ENCODE measurements around the gene CD86. TPM values are rescaled to one million over a fixed set of nuclear protein-coding genes. Genes with fewer than 3 reads are reported as not detected.

CD86 gene
- polyA plus RNA-seq, 1 donor from 2014 or later, result not detected

DNA sequence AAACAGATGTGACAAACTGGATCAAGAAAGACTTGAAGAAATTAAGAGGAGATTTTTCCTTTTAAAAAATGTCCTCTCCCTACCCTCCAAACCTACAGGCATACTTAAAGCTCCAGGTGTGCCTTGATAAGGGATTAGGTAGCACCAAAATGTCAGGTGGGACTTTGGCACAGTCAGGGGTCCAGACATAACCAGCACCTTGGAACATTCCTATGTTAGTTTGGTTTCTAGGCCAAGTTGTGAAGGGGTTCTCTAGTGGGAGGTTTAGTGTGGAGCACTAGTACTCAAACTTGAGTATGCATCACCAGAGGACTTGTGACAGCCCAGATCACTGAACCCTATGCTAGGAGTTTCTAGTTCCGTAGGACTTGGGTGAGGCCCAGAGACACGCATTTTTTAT is 47.0 kb upstream of the CD86 start:
- H3K36me3 ChIP-seq (ENCODE audit: insufficient read depth, low read length), result no peaks in the 10 kb centered on the region
- no peaks in the 10 kb centered on the region for H3K79me2 ChIP-seq (replicated peaks; ENCODE audit: insufficient read depth, low read length)
- H3K9me2 ChIP-seq (ENCODE audit: insufficient read depth, low read length), result no peaks in the 10 kb centered on the region
- no peak overlapping the region for H3K4me2 ChIP-seq (ENCODE audit: low read length)
- no peaks in the 10 kb centered on the region for H4K20me1 ChIP-seq (ENCODE audit: insufficient read depth)
- no peak overlapping the region for H2AFZ ChIP-seq (ENCODE audit: low read depth, low read length)
- H3K27ac ChIP-seq (ENCODE audit: low read length), result no peak overlapping the region
- no peak overlapping the region for H3K9ac ChIP-seq (ENCODE audit: low read length)
- H3K4me3 ChIP-seq (ENCODE audit: low read length), result no peak overlapping the region
- H3K9me3 ChIP-seq (ENCODE audit: low read length), result no peaks in the 10 kb centered on the region
- H3K27me3 ChIP-seq (ENCODE audit: insufficient read depth, low read depth, low read length), result no peaks in the 10 kb centered on the region
- TF ChIP-seq MXI1 (conservative IDR thresholded peaks at IDR 0.05; ENCODE audit: poor library complexity, severe bottlenecking) (no peak), SMC3 (conservative IDR thresholded peaks at IDR 0.05; ENCODE audit: poor library complexity) (no peak), RAD21 (conservative IDR thresholded peaks at IDR 0.05) (no peak), EP300 (conservative IDR thresholded peaks at IDR 0.05; ENCODE audit: poor library complexity, severe bottlenecking) (no peak), POLR2AphosphoS5 (IDR thresholded peaks at IDR 0.05) (no peak), EZH2 (IDR thresholded peaks at IDR 0.05; ENCODE audit: borderline replicate concordance, insufficient read depth, low read length, poor library complexity, severe bottlenecking) (no peak), TAF1 (IDR thresholded peaks at IDR 0.05; ENCODE audit: low read depth) (no peak)
- TF ChIP-seq, protein P1, sequence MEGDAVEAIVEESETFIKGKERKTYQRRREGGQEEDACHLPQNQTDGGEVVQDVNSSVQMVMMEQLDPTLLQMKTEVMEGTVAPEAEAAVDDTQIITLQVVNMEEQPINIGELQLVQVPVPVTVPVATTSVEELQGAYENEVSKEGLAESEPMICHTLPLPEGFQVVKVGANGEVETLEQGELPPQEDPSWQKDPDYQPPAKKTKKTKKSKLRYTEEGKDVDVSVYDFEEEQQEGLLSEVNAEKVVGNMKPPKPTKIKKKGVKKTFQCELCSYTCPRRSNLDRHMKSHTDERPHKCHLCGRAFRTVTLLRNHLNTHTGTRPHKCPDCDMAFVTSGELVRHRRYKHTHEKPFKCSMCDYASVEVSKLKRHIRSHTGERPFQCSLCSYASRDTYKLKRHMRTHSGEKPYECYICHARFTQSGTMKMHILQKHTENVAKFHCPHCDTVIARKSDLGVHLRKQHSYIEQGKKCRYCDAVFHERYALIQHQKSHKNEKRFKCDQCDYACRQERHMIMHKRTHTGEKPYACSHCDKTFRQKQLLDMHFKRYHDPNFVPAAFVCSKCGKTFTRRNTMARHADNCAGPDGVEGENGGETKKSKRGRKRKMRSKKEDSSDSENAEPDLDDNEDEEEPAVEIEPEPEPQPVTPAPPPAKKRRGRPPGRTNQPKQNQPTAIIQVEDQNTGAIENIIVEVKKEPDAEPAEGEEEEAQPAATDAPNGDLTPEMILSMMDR (IDR thresholded peaks at IDR 0.05; ENCODE audit: poor library complexity, severe bottlenecking), result no peak
- TF ChIP-seq, protein P2, sequence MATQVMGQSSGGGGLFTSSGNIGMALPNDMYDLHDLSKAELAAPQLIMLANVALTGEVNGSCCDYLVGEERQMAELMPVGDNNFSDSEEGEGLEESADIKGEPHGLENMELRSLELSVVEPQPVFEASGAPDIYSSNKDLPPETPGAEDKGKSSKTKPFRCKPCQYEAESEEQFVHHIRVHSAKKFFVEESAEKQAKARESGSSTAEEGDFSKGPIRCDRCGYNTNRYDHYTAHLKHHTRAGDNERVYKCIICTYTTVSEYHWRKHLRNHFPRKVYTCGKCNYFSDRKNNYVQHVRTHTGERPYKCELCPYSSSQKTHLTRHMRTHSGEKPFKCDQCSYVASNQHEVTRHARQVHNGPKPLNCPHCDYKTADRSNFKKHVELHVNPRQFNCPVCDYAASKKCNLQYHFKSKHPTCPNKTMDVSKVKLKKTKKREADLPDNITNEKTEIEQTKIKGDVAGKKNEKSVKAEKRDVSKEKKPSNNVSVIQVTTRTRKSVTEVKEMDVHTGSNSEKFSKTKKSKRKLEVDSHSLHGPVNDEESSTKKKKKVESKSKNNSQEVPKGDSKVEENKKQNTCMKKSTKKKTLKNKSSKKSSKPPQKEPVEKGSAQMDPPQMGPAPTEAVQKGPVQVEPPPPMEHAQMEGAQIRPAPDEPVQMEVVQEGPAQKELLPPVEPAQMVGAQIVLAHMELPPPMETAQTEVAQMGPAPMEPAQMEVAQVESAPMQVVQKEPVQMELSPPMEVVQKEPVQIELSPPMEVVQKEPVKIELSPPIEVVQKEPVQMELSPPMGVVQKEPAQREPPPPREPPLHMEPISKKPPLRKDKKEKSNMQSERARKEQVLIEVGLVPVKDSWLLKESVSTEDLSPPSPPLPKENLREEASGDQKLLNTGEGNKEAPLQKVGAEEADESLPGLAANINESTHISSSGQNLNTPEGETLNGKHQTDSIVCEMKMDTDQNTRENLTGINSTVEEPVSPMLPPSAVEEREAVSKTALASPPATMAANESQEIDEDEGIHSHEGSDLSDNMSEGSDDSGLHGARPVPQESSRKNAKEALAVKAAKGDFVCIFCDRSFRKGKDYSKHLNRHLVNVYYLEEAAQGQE (IDR thresholded peaks at IDR 0.05; ENCODE audit: borderline replicate concordance), result no peak
- H3F3A ChIP-seq (ENCODE audit: insufficient read depth, low read length, poor library complexity, severe bottlenecking), result no peaks in the 10 kb centered on the region

DNA sequence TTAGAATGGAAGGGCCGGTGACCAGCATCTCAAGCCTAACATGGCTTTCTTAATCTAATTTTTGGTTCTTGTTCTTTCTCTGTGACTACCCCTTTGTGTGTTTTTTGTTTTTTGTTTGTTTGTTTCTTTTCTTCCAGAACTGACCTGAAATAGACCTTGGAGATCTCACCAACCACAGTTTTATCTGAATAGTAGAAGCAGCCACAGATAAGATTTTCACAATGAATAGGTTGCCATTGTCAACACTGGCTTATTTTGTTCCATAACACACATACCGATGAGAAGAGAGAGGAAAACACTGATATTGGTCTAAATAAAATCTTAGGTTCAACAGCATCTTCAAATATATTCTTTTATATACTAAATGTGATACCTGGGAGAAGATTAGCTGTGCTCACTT is 44.7 kb upstream of the CD86 start:
- Histone ChIP-seq H3K4me2 (ENCODE audit: low read length) (no peak overlapping the region), H3K27ac (ENCODE audit: low read length) (no peak overlapping the region), H3K9ac (ENCODE audit: low read length) (no peak overlapping the region), H3K27me3 (ENCODE audit: insufficient read depth, low read depth, low read length) (no peaks in the 10 kb centered on the region), H3K9me3 (ENCODE audit: low read length) (no peaks in the 10 kb centered on the region), H3K4me3 (ENCODE audit: low read length) (no peak overlapping the region), H2AFZ (ENCODE audit: low read depth, low read length) (no peak overlapping the region), H3K9me2 (ENCODE audit: insufficient read depth, low read length) (no peaks in the 10 kb centered on the region), H3K36me3 (ENCODE audit: insufficient read depth, low read length) (no peaks in the 10 kb centered on the region), H3K79me2 (replicated peaks; ENCODE audit: insufficient read depth, low read length) (no peaks in the 10 kb centered on the region), H3F3A (ENCODE audit: insufficient read depth, low read length, poor library complexity, severe bottlenecking) (no peaks in the 10 kb centered on the region), H4K20me1 (ENCODE audit: insufficient read depth) (no peaks in the 10 kb centered on the region)
- no peak for TF ChIP-seq TAF1 (IDR thresholded peaks at IDR 0.05; ENCODE audit: low read depth)
- TF ChIP-seq EZH2 (IDR thresholded peaks at IDR 0.05; ENCODE audit: borderline replicate concordance, insufficient read depth, low read length, poor library complexity, severe bottlenecking), result no peak
- TF ChIP-seq EP300 (conservative IDR thresholded peaks at IDR 0.05; ENCODE audit: poor library complexity, severe bottlenecking), result no peak
- no peak for TF ChIP-seq RAD21 (conservative IDR thresholded peaks at IDR 0.05)
- TF ChIP-seq, protein P1 (IDR thresholded peaks at IDR 0.05; ENCODE audit: poor library complexity, severe bottlenecking), result no peak
- no peak for TF ChIP-seq SMC3 (conservative IDR thresholded peaks at IDR 0.05; ENCODE audit: poor library complexity)
- TF ChIP-seq MXI1 (conservative IDR thresholded peaks at IDR 0.05; ENCODE audit: poor library complexity, severe bottlenecking), result no peak
- TF ChIP-seq, protein P2 (IDR thresholded peaks at IDR 0.05; ENCODE audit: borderline replicate concordance), result no peak
- no peak for TF ChIP-seq POLR2AphosphoS5 (IDR thresholded peaks at IDR 0.05)

Data from neural cell (in vitro differentiated cells).